K562 (cell line): ENCODE data around the gene GINS2. TPM values are rescaled to one million over a fixed set of nuclear protein-coding genes. Genes with fewer than 3 reads are reported as not detected.
A peak's percentile ranks its signal among the peaks of the same experiment; 100 is the strongest.

Experiments used
- ATF4 ChIP-seq: fragments of 450-650 bp; formaldehyde crosslinking; IDR thresholded peaks from 2 replicates; pipeline ENCODE4 v1.4.0; 2022; ENCODE audit warnings: mild to moderate bottlenecking, moderate library complexity
- BHLHE40 ChIP-seq: IDR thresholded peaks from 2 replicates; pipeline ENCODE4 v1.6.1; 2011; ENCODE audit warnings: low read length, improper control_type of control experiment
- CREB3L1 ChIP-seq: fragments of 450-650 bp; IDR thresholded peaks from 2 replicates; pipeline ENCODE4 v1.6.1; 2014; ENCODE audit warnings: low read depth, mild to moderate bottlenecking, moderate library complexity, borderline replicate concordance
- DLX4 ChIP-seq: fragments of 250-450 bp; sonication (Bioruptor Pico); IDR thresholded peaks from 2 replicates; pipeline ENCODE4 v1.6.1; 2021; ENCODE audit warnings: mild to moderate bottlenecking
- FOS ChIP-seq: IDR thresholded peaks from 3 replicates; pipeline ENCODE4 v1.6.1; 2011; ENCODE audit not compliant: insufficient read length; ENCODE audit errors: extremely low read depth
- FOXK1 ChIP-seq: sonication (generic); formaldehyde crosslinking; IDR thresholded peaks from 2 replicates; pipeline ENCODE4 v1.8.0; 2022; ENCODE audit warnings: missing genetic modification reagents, mild to moderate bottlenecking, borderline replicate concordance
- GTF2B ChIP-seq: IDR thresholded peaks from 2 replicates; pipeline ENCODE4 v1.6.1; 2011; ENCODE audit not compliant: insufficient read length; ENCODE audit errors: extremely low read depth
- HMGN3 ChIP-seq: IDR thresholded peaks from 2 replicates; pipeline ENCODE4 v1.6.1; 2011; ENCODE audit warnings: borderline replicate concordance, low read depth, mild to moderate bottlenecking, mixed read lengths, low read length; ENCODE audit not compliant: insufficient read length; ENCODE audit errors: extremely low read depth
- NCOA1 ChIP-seq: fragments of 450-650 bp; IDR thresholded peaks from 2 replicates; pipeline ENCODE4 v1.6.1; 2016; ENCODE audit warnings: low read depth
- PCBP1 ChIP-seq: fragments of 200-400 bp; formaldehyde crosslinking; IDR thresholded peaks from 2 replicates; pipeline ENCODE4 v1.6.1; 2018; ENCODE audit warnings: mild to moderate bottlenecking, low read depth, low read length; ENCODE audit not compliant: poor library complexity, severe bottlenecking
- RAD51 ChIP-seq: fragments of 450-650 bp; IDR thresholded peaks from 2 replicates; pipeline ENCODE4 v1.7.1; 2016; ENCODE audit warnings: low read depth, mild to moderate bottlenecking, borderline replicate concordance
- RB1 ChIP-seq: fragments of 450-650 bp; IDR thresholded peaks from 2 replicates; pipeline ENCODE4 v1.6.1; 2017; ENCODE audit warnings: low read depth, mild to moderate bottlenecking
- RBM39 ChIP-seq: fragments of 200-400 bp; formaldehyde crosslinking; optimal IDR thresholded peaks from 2 replicates; pipeline ENCODE3; 2018; ENCODE audit warnings: low read depth, low read length
- RFX1 ChIP-seq: fragments of 450-650 bp; IDR thresholded peaks from 2 replicates; pipeline ENCODE4 v1.6.1; 2016; ENCODE audit warnings: mild to moderate bottlenecking, moderate library complexity
- RHOXF2B ChIP-seq: fragments of 250-450 bp; sonication (Bioruptor Pico); conservative IDR thresholded peaks from 2 replicates; pipeline ENCODE4 v1.5.1; 2021
- SMARCE1 ChIP-seq: fragments of 450-650 bp; IDR thresholded peaks from 2 replicates; pipeline ENCODE4 v1.7.1; 2016; ENCODE audit warnings: mild to moderate bottlenecking
- SPI1 ChIP-seq: IDR thresholded peaks from 2 replicates; pipeline ENCODE4 v1.6.1; 2011; ENCODE audit warnings: low read depth, low read length, control low read depth, borderline replicate concordance
- SREBF2 ChIP-seq: sonication (generic); formaldehyde crosslinking; IDR thresholded peaks from 2 replicates; pipeline ENCODE4 v1.4.0; 2020; ENCODE audit warnings: mild to moderate bottlenecking, missing genetic modification reagents
- TBP ChIP-seq: optimal IDR thresholded peaks from 2 replicates; pipeline ENCODE3; 2011; ENCODE audit warnings: low read depth, low read length, improper control_type of control experiment
- U2AF1 ChIP-seq: fragments of 200-400 bp; formaldehyde crosslinking; optimal IDR thresholded peaks from 2 replicates; pipeline ENCODE3; 2017; ENCODE audit warnings: mild to moderate bottlenecking, low read depth, low read length, moderate library complexity
- polyA plus RNA-seq, 8 experiments: library from polyadenylated mRNA; depleted of rRNA in 4 of 8; stranded (reverse) in 5 of 8; unstranded in 3 of 8; fragments of >200 nt; fragmentation: Nextera tagmentation in 2 of 8; fragmentation: Illumina TruSeq in 1 of 8; extraction: Ambion mirVana in 2 of 8; extraction: Trizol in 1 of 8; gene quantifications; 2 replicates each; pipeline versions ENCODE4 v1.2.1 to v1.2.3, GENCODE V29; 2011 to 2014; ENCODE audit warnings: inconsistent platforms in 1 of 8, missing spikeins in 1 of 8
- total RNA-seq, 7 experiments: library from RNA; depleted of rRNA in 6 of 7; stranded (reverse); fragments of >200 nt in 6 of 7; fragmentation: Illumina TruSeq in 2 of 7; extraction: Trizol in 2 of 7; gene quantifications; 2 replicates each; pipeline versions ENCODE4 v1.2.1 to v1.2.3, GENCODE V29; 2011 to 2021; ENCODE audit warnings: low replicate concordance in 1 of 7
- TF ChIP-seq, protein P1 (sequence below): fragments of 450-650 bp; IDR thresholded peaks from 2 replicates; pipeline ENCODE4 v1.6.1; 2016; ENCODE audit warnings: mild to moderate bottlenecking
- TF ChIP-seq, protein P2 (sequence below): sonication (generic); formaldehyde crosslinking; IDR thresholded peaks from 2 replicates; pipeline ENCODE4 v1.8.0; 2022; ENCODE audit warnings: mild to moderate bottlenecking, low read depth, missing genetic modification reagents

The GINS2 gene
- total and polyA plus RNA-seq, 9 of the 15 experiments (the other 6 are each of a cell fraction or from before 2014, with no cell fraction given): 40.4 to 76.2 (median 44.6) TPM

DNA sequence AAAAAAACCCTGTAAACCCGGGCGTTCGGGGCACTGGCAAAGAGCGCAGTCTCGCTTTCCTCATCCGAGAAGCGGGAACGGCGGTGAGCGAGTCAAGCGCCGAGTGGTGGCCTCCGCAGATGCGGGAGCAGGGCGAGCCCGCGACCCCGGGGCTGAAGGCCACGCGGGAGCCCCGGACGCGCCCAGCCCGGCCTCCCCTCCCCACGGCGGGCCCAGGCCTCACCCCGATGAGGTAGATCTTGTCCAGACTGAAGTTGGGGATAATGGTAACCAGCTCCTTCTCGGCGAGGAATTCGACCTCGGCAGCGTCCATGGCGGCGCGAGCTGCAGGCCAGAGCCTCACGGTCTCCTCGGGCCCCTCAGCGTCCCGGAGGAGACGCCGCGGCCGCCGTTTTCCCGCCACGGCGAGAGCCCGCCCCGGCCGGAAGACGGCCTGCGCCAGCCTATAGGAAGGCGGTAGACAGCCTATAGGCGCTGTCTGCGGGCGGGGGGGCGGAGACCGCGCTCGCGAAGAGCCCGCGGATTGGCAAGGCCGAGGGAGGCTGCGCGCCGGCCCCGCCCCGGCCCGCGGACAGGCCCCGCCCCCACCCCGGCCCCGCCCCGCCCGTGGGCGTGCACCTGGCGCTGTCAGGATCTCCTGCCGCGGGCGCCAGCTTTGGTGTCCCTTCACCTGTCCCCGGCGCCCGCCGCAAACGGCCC lies at the start of gene GINS2 (continued):
- TF ChIP-seq SPI1: no peak
- no peak for TF ChIP-seq DLX4 (CRISPR knock-in tag)
- no peak for TF ChIP-seq SMARCE1
- TF ChIP-seq NCOA1: no peak
- TF ChIP-seq FOXK1 (CRISPR knock-in tag): no peak
- TF ChIP-seq RFX1: no peak
- TF ChIP-seq CREB3L1: no peak; the same call in 1 of the 2 replicates
- peak; percentile 63 for TF ChIP-seq HMGN3
- TF ChIP-seq RHOXF2B (CRISPR knock-in tag): no peak
- TF ChIP-seq RBM39: no peak
- no peak for TF ChIP-seq GTF2B
- TF ChIP-seq BHLHE40: no peak
- TF ChIP-seq, protein P1, sequence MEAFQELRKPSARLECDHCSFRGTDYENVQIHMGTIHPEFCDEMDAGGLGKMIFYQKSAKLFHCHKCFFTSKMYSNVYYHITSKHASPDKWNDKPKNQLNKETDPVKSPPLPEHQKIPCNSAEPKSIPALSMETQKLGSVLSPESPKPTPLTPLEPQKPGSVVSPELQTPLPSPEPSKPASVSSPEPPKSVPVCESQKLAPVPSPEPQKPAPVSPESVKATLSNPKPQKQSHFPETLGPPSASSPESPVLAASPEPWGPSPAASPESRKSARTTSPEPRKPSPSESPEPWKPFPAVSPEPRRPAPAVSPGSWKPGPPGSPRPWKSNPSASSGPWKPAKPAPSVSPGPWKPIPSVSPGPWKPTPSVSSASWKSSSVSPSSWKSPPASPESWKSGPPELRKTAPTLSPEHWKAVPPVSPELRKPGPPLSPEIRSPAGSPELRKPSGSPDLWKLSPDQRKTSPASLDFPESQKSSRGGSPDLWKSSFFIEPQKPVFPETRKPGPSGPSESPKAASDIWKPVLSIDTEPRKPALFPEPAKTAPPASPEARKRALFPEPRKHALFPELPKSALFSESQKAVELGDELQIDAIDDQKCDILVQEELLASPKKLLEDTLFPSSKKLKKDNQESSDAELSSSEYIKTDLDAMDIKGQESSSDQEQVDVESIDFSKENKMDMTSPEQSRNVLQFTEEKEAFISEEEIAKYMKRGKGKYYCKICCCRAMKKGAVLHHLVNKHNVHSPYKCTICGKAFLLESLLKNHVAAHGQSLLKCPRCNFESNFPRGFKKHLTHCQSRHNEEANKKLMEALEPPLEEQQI: no peak
- TF ChIP-seq, protein P2, sequence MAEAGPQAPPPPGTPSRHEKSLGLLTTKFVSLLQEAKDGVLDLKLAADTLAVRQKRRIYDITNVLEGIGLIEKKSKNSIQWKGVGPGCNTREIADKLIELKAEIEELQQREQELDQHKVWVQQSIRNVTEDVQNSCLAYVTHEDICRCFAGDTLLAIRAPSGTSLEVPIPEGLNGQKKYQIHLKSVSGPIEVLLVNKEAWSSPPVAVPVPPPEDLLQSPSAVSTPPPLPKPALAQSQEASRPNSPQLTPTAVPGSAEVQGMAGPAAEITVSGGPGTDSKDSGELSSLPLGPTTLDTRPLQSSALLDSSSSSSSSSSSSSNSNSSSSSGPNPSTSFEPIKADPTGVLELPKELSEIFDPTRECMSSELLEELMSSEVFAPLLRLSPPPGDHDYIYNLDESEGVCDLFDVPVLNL (CRISPR knock-in tag): peak; percentile 96
- TF ChIP-seq SREBF2 (CRISPR knock-in tag): no peak
- TF ChIP-seq PCBP1: peak; percentile 34
- peak; percentile 84 for TF ChIP-seq FOS
- TF ChIP-seq TBP: peak; percentile 40
- peak; percentile 100 for TF ChIP-seq RB1
- TF ChIP-seq RAD51: no peak
- TF ChIP-seq ATF4: no peak
- TF ChIP-seq U2AF1: peak; percentile 83
